Left ventricle myocardium inferior (tissue), 1 donor: ENCODE data around the gene EXOSC7. TPM values are rescaled to one million over a fixed set of nuclear protein-coding genes. Genes with fewer than 3 reads are reported as not detected.
A peak's percentile ranks its signal among the peaks of the same experiment; 100 is the strongest.

Experiments used
- DNase-seq: peaks from one replicate; pipeline ENCODE4 v3.0.0-alpha.2; 2020
- H3K27ac ChIP-seq: fragments of 200-600 bp; replicated peaks from 2 replicates; pipeline ENCODE4 v1.8.0; 2021
- H3K27me3 ChIP-seq: fragments of 200-600 bp; 2 replicates; pipeline ENCODE4 v1.8.0; 2021; ENCODE audit warnings: low read depth
- H3K36me3 ChIP-seq: fragments of 200-600 bp; 2 replicates; pipeline ENCODE4 v1.8.0; 2021
- H3K4me1 ChIP-seq: fragments of 200-600 bp; 2 replicates; pipeline ENCODE4 v1.8.0; 2021
- H3K4me3 ChIP-seq: fragments of 200-600 bp; 2 replicates; pipeline ENCODE4 v1.8.0; 2021; ENCODE audit warnings: mild to moderate bottlenecking, moderate library complexity
- H3K9me3 ChIP-seq: fragments of 200-600 bp; replicated peaks from 2 replicates; pipeline ENCODE4 v1.8.0; 2021
- CTCF ChIP-seq: fragments of 200-600 bp; IDR thresholded peaks from 2 replicates; pipeline ENCODE4 v1.8.0; 2021; ENCODE audit warnings: antibody characterized with exemption, mild to moderate bottlenecking, borderline replicate concordance
- intact Hi-C: fragments of 100-400 bp; cut with micrococcal nuclease; formaldehyde crosslinking; loops from one replicate; pipeline ENCODE4 v1.11.0; 2022
- total RNA-seq: library from RNA; stranded (reverse); fragmentation: NEBNext Ultra II Directional; extraction: Animal tissue kit (Norgen Biotek cat#: 25700); gene quantifications from one replicate; pipeline ENCODE4 v1.2.1, GENCODE V29; 2021
- donor health status: DM: no; HTN: yes; CAD: no; lungs with severe emphysema.

Gene EXOSC7
- total RNA-seq, 1 donor from 2014 or later, result 27.2 TPM

- Histone ChIP-seq H3K4me3 (no peak overlapping the region), H3K36me3 (peaks cover 24% of the 10 kb centered on the region), H3K4me1 (peaks cover 65% of the 10 kb centered on the region), H3K27me3 (no peaks in the 10 kb centered on the region), H3K9me3 (no peaks in the 10 kb centered on the region), H3K27ac (peak overlapping the region; percentile 71)
- intact Hi-C loops, result no loop called here
- peak; percentile 71 for DNase-seq
- no peak for TF ChIP-seq CTCF
Measured at GRCh38 chr3:45034612-45035252, 58.7 kb downstream of the EXOSC7 start.

GRCh38 chr3:45035441-45036301 lies 59.6 kb downstream of the EXOSC7 start:
- H3K27ac ChIP-seq, result peak overlapping the region; percentile 71
- H3K36me3 ChIP-seq, result peaks cover 24% of the 10 kb centered on the region
- TF ChIP-seq CTCF, result no peak
- no peaks in the 10 kb centered on the region for H3K9me3 ChIP-seq
- DNase-seq, result no peak
- peaks cover 56% of the 10 kb centered on the region for H3K4me1 ChIP-seq
- no peaks in the 10 kb centered on the region for H3K27me3 ChIP-seq
- H3K4me3 ChIP-seq, result peak overlapping the region; percentile 55
- intact Hi-C loops, result no loop called here

- Histone ChIP-seq H3K27ac (peak overlapping the region; percentile 71), H3K36me3 (peaks cover 8% of the 10 kb centered on the region), H3K27me3 (no peaks in the 10 kb centered on the region), H3K9me3 (no peaks in the 10 kb centered on the region), H3K4me3 (peak overlapping the region; percentile 32), H3K4me1 (peaks cover 48% of the 10 kb centered on the region)
- intact Hi-C loops, result no loop called here
- TF ChIP-seq CTCF, result peak; percentile 93
- DNase-seq, result peak; percentile 88
Measured at GRCh38 chr3:45037720-45038455, 61.8 kb downstream of the EXOSC7 start.

GRCh38 chr3:45041666-45042065 lies 65.6 kb downstream of the EXOSC7 start:
- Histone ChIP-seq H3K27ac (no peak overlapping the region), H3K9me3 (no peaks in the 10 kb centered on the region), H3K36me3 (no peaks in the 10 kb centered on the region), H3K27me3 (no peaks in the 10 kb centered on the region), H3K4me1 (peaks cover 10% of the 10 kb centered on the region), H3K4me3 (no peak overlapping the region)
- DNase-seq, result no peak
- TF ChIP-seq CTCF, result no peak
- intact Hi-C loops, result loop anchor here (2.0 to 10.0 kb wide), 2 partner anchors 169 to 463 kb away; no protein-coding TSS in a partner anchor

- no peaks in the 10 kb centered on the region for H3K36me3 ChIP-seq
Measured at GRCh38 chr3:45042162-45042561, 66.1 kb downstream of the EXOSC7 start.

More at GRCh38 chr3:45042162-45042561, 66.1 kb downstream of the EXOSC7 start:
- Histone ChIP-seq H3K27ac (no peak overlapping the region), H3K27me3 (no peaks in the 10 kb centered on the region), H3K4me1 (peaks cover 5% of the 10 kb centered on the region), H3K9me3 (no peaks in the 10 kb centered on the region), H3K4me3 (no peak overlapping the region)
- intact Hi-C loops, result loop anchor here (10.0 kb wide), 1 partner anchor 463 kb away; no protein-coding TSS in a partner anchor
- no peak for DNase-seq
- no peak for TF ChIP-seq CTCF
